GM18873 (cell line): ENCODE data around the gene ASIC3.

Experiments
- ATAC-seq: cut with Tn5 transposase; IDR thresholded peaks from one replicate; pipeline ENCODE4 v1.9.1; 2021; ENCODE audit warnings: mild to moderate bottlenecking, moderate library complexity, moderate number of reproducible peaks; ENCODE audit not compliant: unreplicated experiment, low FRiP score

The ASIC3 gene

DNA sequence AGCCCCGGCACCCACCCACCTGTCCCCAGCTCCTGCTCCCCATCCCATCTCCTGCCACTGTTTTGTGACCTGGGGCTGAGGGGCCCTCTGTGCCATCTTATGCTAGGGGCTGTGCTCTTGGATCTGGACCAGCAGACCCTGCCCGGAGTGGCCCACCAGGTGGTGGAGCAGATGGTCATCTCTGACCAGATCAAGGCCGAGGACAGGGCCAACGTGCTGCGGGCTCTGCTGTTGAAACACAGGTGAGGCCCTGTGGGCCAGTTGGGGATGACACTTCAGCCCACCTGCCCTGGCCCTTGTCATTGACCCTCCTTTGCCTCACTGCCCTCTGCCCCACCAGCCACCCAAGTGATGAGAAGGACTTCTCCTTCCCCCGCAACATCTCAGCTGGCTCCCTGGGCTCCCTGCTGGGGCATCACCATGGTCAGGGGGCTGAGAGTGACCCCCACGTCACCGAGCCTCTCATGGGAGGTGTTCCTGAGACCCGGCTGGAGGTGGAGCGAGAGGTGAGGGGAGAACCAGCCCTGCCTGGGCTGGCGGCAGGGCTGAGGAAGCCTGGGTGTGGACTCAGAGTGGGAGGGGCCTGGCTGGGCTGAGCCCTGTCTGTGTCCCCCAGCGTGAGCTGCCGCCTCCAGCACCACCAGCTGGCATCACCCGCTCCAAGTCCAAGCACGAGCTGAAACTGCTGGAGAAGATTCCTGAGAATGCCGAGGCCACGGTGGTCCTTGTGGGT lies 21.7 kb downstream of the ASIC3 start:
- ATAC-seq: no peak

GRCh38 chr7:151070574-151070960 lies 22.2 kb downstream of the ASIC3 start:
- ATAC-seq: no peak

GRCh38 chr7:151071032-151071866 lies 22.9 kb downstream of the ASIC3 start:
- no peak for ATAC-seq

DNA sequence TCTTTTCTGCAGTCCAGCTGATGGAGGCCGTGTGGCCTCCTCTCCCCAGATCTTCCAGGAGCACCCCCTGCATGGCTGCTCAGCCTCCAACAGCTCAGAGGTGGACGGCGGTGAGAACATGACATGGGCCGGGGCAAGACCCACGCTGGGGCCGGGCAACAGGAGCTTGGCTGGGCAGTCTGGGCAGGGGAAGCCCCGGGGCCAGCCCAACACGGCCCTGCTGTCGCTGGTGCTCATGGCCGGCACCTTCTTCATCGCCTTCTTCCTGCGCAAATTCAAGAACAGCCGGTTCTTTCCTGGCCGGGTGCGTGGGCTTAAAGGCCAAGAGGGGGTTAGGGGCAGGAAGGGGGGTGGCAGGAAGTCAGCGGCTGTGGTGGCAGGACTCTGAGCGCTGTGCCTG lies 25.7 kb downstream of the ASIC3 start:
- ATAC-seq: no peak

DNA sequence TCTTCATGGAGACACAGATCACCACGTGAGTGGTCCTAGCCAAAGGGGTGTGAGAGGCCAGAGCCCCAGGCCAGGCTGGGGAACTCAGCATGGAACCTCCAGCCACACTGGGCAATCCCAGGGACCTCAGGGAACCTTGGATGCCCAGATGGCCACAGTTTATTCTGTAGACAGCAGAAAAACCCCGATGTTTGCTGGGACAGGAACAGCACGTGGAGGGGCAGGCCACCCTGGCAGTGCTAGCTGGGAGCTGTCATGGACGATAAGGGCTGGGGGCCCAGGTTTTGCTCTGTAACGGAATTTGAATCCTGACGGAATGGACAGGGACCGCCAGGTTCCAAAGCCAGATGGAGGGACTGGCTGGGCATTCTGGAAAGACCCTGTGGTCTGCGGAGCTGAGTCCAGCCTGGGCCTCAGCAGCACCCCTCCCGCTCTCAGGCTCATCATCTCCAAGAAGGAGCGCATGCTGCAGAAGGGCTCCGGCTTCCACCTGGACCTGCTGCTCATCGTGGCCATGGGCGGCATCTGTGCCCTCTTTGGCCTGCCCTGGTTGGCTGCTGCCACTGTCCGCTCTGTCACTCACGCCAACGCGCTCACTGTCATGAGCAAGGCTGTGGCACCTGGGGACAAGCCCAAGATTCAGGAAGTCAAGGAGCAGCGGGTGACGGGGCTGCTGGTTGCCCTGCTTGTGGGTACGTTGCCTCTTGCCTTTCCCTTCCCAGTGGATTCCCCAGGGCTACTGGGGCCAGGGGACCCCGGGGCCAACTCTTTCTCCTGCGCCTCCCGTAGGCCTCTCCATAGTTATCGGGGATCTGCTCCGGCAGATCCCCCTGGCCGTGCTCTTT lies 26.7 kb downstream of the ASIC3 start:
- no peak for ATAC-seq

- ATAC-seq: no peak
Measured at GRCh38 chr7:151075662-151075971, 27.3 kb downstream of the ASIC3 start.

GRCh38 chr7:151075978-151076426 lies 27.7 kb downstream of the ASIC3 start:
- no peak for ATAC-seq

- no peak for ATAC-seq
Measured at GRCh38 chr7:151076863-151077704, 28.8 kb downstream of the ASIC3 start.

- no peak for ATAC-seq
Measured at GRCh38 chr7:151077705-151078232, 29.4 kb downstream of the ASIC3 start.

- ATAC-seq: no peak
Measured at GRCh38 chr7:151078233-151079040, 30.1 kb downstream of the ASIC3 start.

DNA sequence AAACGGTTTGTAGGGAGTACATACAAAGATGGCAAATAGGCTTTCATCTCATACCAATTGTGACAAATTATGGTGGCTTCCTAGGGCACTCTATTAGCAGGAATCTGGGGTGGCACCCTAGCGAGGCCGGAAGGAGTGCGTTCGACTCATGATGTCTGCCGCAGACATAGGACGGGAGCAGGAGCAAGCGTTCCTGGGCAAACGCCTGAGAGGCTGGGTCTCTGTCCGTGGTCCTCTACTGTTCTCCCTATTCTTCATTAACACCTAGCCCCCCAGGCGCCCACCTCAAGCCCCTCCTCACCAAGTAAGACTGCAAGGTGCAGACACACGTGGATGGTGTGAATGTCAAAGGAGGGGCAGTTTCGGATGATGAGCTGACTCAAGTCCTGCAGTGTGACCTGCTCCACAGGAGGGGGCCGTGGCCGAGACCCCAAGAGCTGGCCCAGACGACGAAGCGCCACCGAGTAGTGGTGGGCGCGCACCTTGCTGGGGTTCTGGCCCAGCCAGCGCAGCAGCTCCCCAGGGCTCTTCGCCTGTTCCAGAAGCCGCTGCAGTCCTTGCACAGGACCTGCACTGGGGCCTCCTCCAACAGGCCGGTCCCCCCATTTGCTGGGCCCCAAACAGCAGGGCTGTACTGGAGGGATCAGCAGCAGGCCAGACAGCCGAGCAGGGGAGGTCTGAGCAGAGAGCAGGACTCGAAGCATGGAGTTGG lies 31.0 kb downstream of the ASIC3 start:
- no peak for ATAC-seq

GRCh38 chr7:151080067-151080521 lies 31.8 kb downstream of the ASIC3 start:
- ATAC-seq: no peak

DNA sequence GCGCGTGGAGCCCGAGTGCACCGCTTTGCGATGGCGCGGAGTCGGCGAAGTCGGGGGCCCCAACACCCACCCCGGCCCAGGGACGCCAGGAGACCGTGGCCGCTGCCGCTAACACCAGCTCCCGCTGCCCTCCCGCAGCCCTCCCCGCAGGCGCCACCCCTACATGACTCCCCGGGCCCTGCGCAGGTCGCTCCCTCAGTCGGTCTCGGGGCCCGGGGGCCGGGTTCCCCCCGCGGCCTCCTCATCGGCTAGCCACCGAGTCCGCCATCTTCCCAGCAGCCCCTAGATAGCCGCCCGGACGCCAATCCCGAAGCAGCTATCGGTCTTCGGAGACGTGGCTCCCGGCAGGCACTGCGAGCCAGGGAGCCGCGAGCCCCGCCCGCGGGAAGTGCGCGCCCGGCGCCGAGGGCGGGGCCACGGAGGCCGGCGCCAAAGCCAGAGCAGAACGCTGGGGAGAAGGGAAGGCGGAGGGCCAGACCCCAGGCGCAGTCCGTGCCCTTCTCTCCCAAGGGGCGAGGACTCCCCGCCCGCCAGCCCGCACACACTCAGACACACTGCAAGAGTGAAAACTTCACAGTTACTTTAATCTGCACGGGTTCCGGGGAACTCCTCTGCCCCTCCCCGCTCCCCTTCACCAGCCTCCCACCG lies 32.3 kb downstream of the ASIC3 start, which contains the start of gene FASTK:
Gene FASTK, minus strand, starts transcription at position 288 of the 648 bp plus-strand sequence. Its CDS starts 43 bp downstream, at position 245.
- peak; percentile 66 for ATAC-seq

DNA sequence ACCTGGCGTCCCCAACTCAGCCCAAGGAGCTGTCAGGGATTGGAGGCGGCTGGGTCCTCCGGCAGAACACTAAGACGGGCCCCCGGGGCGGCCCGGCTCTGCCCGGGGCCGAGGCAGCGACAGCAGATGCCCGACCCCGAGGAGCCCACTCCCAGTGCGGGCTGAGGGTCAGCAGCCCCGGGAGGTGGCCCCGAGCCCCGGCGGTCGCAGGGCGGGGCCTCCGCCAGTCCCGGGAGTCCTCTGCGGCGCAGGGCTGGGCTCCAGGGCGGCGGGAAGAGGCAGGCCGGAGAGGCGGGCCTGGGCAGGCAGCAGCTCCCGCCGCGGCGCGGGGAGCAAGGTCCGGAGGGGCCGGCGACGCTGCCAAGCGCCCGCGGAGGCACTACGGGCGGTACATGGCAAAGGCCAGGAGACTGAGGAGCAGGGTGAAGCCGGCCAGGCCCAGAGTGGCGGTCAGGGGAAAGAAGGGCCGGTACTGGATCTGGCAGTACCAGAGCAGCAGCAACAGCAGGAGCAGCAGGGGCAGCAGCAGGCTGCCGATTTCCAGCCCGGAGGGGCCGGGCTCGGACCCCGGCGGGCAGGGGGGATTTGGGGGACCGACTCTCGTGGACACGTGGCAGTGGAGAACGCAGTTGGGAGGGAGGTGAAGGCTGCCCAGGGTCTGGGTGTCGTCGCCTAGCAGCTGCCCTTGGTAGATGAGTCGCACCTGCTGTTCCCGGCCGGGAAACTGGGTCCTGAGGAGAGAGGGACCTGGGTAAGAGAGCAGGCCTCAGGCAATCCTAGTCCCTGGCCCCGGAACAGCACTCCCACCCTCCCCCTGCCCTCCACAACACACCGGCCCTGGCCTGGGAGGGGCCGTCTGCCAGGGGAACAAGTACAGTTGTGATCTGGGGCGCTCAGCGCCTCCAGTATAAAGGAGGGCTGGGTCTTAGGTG lies 33.1 kb downstream of the ASIC3 start:
- no peak for ATAC-seq

DNA sequence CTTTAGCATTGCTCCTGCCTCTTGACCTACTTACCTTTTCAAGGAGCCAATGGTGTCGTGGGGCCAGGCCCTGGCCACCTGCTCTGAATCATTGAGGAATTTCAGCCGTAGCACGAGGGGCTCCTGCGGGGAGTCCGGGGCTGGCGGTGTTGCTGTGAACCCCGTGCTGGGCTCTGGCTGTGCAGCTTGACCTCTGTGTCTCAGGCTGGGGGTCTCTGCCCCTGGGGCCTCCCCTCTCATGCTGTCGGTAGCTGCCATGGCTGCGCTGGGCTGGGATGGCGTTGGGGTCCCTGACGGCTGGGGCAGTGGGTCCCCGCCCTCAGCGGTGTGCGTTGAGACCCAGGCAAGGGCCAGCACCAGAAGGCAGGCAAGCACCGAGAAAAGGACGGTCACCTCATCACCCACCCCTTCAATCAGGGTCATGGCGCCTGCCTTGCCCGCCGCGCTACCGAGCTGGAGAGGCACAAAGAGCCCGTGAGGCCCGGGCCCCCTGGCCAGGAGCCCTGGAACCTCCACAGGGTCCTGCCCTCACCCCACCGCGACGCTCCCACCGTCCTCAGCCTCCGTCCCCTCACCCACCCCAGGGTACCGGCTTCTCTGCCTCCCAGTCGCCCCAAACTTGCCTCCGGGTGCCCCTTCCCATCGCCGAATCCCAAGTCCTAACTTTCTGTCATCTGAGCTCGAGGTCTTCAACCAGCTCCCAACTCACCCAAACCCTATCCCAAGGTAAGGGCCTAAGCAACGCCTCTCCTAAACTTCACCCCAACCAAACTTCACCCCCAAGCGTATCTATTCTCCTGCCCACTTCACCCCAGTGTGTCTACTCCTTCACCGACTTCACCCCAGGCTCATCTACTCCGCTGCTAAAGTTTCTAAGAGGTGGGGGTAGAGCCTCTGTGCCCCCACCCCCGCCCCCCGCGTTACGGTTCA lies 34.1 kb downstream of the ASIC3 start:
- ATAC-seq: no peak
